Measurements from ENCODE around the gene WNT4. TPM values are rescaled to one million over a fixed set of nuclear protein-coding genes. Genes with fewer than 3 reads are reported as not detected.

Gene WNT4
- total RNA-seq, 4 donors from 2014 or later = under 0.01 TPM; not detected in 3

GRCh38 chr1:22093513-22093912 is 49.4 kb downstream of the WNT4 start:
- TF ChIP-seq CTCF (IDR thresholded peaks at IDR 0.05; ENCODE audit: low read depth) = no peak

GRCh38 chr1:22090867-22091266 is 52.0 kb downstream of the WNT4 start:
- no peak for TF ChIP-seq CTCF (IDR thresholded peaks at IDR 0.05; ENCODE audit: low read depth)

- TF ChIP-seq CTCF (IDR thresholded peaks at IDR 0.05; ENCODE audit: low read depth) = no peak
These were observed 53.1 kb downstream of the WNT4 start for GRCh38 chr1:22089787-22090186.

GRCh38 chr1:22089134-22089571 is 53.7 kb downstream of the WNT4 start:
- TF ChIP-seq CTCF (IDR thresholded peaks at IDR 0.05; ENCODE audit: low read depth) = no peak

- no peak for TF ChIP-seq CTCF (IDR thresholded peaks at IDR 0.05; ENCODE audit: low read depth)
These were observed 54.6 kb downstream of the WNT4 start for GRCh38 chr1:22088331-22088730.

- no peak for TF ChIP-seq CTCF (IDR thresholded peaks at IDR 0.05; ENCODE audit: low read depth)
These were observed 62.7 kb downstream of the WNT4 start for GRCh38 chr1:22080191-22080590.

- TF ChIP-seq CTCF (IDR thresholded peaks at IDR 0.05; ENCODE audit: low read depth) = no peak
These were observed 64.8 kb downstream of the WNT4 start for GRCh38 chr1:22078133-22078532.
